OCI-LY3 (cell line): Measurements from ENCODE around the gene CISD1.

Experiments used
- EZH2phosphoT487 ChIP-seq: fragments of 200-600 bp; shearing (Covaris generic); IDR thresholded peaks from 2 replicates; pipeline ENCODE4 v1.6.1; 2018; ENCODE audit warnings: antibody characterized with exemption, mixed run types, low read depth
- TF ChIP-seq, protein P1 (sequence below): fragments of 200-600, 300-600 bp; sonication (generic); IDR thresholded peaks from 2 replicates; pipeline ENCODE4 v1.5.1; 2014; ENCODE audit warnings: antibody characterized with exemption, low read length, low read depth

DNA sequence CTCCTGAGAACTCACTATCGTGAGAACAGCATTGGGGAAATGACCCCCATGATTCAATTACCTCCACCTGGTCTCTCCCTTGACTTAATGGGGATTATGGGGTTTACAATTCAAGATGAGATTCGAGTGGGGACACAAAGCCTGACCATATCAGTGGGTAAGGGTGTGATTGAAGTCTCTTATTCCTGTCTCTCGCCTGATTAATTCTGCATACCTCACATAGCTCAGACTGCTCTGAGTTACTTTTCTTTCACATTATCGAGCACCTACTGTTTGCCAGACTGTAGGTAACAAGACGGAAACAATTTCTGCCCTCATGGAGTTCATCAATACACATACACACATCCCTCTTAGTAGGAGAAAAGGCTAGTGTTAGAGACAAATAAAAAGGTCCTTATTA is 25.0 kb downstream of the CISD1 start:
- TF ChIP-seq, protein P1, sequence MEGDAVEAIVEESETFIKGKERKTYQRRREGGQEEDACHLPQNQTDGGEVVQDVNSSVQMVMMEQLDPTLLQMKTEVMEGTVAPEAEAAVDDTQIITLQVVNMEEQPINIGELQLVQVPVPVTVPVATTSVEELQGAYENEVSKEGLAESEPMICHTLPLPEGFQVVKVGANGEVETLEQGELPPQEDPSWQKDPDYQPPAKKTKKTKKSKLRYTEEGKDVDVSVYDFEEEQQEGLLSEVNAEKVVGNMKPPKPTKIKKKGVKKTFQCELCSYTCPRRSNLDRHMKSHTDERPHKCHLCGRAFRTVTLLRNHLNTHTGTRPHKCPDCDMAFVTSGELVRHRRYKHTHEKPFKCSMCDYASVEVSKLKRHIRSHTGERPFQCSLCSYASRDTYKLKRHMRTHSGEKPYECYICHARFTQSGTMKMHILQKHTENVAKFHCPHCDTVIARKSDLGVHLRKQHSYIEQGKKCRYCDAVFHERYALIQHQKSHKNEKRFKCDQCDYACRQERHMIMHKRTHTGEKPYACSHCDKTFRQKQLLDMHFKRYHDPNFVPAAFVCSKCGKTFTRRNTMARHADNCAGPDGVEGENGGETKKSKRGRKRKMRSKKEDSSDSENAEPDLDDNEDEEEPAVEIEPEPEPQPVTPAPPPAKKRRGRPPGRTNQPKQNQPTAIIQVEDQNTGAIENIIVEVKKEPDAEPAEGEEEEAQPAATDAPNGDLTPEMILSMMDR, result no peak
- TF ChIP-seq EZH2phosphoT487, result no peak
